ENCODE data around the gene MACO1.

DNA sequence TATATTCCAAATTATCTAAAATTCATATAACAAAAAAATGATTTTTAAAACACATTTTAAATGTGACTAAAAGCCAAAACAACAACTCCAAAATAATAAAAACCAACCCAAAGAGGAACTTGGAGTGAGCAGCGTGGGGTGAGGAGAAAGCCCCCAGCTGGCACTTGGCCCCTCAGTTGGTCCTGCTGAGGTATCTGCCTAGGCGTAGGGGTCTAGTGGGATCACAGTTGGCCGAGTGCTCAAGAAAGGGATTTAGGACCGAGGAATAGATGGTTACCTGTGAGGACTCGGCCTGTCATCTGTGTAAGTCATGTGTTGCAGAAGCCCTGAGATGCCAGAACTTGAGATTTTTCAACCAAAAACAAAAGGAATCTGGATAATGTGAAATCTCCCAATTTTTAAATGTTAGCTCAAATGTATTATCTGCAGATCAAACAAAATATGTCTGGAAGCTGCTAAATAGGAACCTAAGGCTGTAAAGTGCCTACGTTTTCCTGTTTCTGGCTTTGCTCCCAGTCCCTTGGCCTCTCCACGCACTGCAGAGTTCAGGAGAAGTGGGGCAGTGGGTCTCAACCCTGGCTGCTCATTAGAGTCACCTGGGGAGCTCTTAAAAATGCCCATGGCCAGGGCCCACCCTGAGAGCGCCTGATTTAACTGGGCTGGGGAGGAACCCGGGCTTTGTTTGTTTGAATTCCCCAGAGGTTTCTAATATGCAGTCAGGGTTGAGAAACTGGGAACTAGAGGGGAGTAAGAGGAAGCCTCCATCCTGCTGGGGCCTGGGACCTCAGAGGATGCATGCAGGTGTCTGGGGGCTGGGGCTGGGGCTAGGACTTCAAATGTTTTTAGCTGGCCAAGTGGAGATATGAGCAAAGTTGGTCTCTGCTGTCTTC, 74.3 kb downstream of the MACO1 start:
- TF ChIP-seq POLR2AphosphoS5 (IDR thresholded peaks at IDR 0.05) = no peak
- TF ChIP-seq, protein P1, sequence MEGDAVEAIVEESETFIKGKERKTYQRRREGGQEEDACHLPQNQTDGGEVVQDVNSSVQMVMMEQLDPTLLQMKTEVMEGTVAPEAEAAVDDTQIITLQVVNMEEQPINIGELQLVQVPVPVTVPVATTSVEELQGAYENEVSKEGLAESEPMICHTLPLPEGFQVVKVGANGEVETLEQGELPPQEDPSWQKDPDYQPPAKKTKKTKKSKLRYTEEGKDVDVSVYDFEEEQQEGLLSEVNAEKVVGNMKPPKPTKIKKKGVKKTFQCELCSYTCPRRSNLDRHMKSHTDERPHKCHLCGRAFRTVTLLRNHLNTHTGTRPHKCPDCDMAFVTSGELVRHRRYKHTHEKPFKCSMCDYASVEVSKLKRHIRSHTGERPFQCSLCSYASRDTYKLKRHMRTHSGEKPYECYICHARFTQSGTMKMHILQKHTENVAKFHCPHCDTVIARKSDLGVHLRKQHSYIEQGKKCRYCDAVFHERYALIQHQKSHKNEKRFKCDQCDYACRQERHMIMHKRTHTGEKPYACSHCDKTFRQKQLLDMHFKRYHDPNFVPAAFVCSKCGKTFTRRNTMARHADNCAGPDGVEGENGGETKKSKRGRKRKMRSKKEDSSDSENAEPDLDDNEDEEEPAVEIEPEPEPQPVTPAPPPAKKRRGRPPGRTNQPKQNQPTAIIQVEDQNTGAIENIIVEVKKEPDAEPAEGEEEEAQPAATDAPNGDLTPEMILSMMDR (IDR thresholded peaks at IDR 0.05) = no peak

Data from esophagus muscularis mucosa (tissue), 3 donors.